ENCODE measurements around the gene NRCAM. TPM values are rescaled to one million over a fixed set of nuclear protein-coding genes. Genes with fewer than 3 reads are reported as not detected.

NRCAM gene
- total RNA-seq, 1 donor from 2014 or later: 2.0 TPM

DNA sequence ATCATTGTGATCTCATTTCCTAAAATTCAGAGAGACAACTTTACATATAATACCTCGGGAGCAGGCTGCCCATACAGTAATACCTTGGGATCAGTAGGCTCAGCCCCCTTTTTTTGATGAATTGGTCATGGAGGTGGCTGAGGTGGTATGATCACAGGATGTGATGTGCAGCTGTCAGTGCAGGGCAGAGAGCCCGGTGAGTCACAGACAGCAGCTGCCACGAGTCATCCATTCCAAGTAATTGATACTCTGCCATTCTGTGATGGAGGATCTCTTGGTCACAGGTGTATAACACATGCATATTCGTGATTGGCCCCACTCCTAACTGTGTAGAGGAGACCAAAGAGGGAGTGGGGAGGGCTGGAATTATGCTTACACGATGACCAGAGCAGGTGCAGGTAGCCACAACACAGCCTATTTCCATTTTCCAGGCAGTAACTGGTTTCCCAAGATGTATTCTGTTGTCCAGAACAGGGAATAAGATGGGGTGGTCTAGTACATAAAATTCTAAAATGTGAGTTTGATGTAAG is 14.1 kb downstream of the NRCAM start:
- TF ChIP-seq, protein P1, sequence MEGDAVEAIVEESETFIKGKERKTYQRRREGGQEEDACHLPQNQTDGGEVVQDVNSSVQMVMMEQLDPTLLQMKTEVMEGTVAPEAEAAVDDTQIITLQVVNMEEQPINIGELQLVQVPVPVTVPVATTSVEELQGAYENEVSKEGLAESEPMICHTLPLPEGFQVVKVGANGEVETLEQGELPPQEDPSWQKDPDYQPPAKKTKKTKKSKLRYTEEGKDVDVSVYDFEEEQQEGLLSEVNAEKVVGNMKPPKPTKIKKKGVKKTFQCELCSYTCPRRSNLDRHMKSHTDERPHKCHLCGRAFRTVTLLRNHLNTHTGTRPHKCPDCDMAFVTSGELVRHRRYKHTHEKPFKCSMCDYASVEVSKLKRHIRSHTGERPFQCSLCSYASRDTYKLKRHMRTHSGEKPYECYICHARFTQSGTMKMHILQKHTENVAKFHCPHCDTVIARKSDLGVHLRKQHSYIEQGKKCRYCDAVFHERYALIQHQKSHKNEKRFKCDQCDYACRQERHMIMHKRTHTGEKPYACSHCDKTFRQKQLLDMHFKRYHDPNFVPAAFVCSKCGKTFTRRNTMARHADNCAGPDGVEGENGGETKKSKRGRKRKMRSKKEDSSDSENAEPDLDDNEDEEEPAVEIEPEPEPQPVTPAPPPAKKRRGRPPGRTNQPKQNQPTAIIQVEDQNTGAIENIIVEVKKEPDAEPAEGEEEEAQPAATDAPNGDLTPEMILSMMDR (IDR thresholded peaks at IDR 0.05): no peak
- DNase-seq (no peak), ATAC-seq (no peak)
- intact Hi-C loops (cut with DNase I): no loop called here
- Histone ChIP-seq H3K27me3 (no peaks in the 10 kb centered on the region), H3K27ac (no peak overlapping the region), H3K9me3 (no peaks in the 10 kb centered on the region), H3K4me1 (no peaks in the 10 kb centered on the region), H3K36me3 (no peaks in the 10 kb centered on the region), H3K4me3 (no peak overlapping the region)

DNA sequence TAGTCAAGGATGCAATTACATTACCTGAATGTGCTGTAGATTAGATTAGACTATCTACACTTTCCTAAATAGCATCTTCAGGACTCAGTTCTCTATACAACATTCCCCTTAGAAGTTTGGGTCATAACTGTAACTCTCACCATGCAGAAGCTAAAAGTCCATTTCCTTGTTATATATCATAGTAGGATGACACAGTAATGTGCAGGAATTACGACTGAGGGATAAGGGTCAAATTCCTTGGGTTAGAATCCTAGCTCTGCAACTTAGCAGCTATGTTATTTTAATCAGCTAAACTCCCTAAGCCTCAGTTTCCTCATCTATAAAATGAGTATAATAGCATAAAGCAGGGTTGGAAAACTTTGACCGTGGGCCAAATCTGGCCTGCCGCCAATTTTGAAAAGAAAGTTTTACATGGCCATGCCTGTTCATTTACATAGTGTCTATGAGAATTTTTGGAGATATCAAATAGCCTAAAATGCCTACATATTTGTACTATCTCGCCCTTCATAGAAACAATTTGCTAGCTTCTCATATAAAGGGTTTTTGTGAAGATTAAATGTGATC is 14.8 kb downstream of the NRCAM start:
- no peaks in the 10 kb centered on the region for H3K36me3 ChIP-seq
- H3K27me3 ChIP-seq: no peaks in the 10 kb centered on the region
- TF ChIP-seq, protein P1 (IDR thresholded peaks at IDR 0.05): no peak
- DNase-seq (no peak), ATAC-seq (no peak)
- no peaks in the 10 kb centered on the region for H3K9me3 ChIP-seq
- H3K27ac ChIP-seq: no peak overlapping the region
- intact Hi-C loops (cut with DNase I): no loop called here
- no peaks in the 10 kb centered on the region for H3K4me1 ChIP-seq
- no peak overlapping the region for H3K4me3 ChIP-seq

DNA sequence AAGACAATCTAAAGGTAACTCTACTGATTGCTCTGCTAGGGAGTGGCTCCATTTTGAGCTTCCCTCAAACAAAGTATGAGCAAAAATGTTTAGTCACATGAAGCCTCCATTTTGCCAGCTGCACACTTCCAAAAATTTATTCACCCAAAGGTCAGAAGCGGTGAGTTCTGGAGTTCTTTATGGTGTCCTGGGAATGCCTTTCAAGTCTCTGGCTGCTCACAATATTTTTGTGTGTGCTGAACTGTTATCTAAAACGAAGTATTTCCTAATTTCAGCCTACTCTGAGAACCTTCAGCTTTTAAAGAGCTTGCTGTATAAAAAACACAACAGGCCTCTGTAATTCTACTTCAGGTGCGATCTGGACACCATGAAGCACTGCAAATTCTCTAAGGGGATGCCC is 15.6 kb downstream of the NRCAM start:
- intact Hi-C loops (cut with DNase I): no loop called here
- H3K27me3 ChIP-seq: no peaks in the 10 kb centered on the region

DNA sequence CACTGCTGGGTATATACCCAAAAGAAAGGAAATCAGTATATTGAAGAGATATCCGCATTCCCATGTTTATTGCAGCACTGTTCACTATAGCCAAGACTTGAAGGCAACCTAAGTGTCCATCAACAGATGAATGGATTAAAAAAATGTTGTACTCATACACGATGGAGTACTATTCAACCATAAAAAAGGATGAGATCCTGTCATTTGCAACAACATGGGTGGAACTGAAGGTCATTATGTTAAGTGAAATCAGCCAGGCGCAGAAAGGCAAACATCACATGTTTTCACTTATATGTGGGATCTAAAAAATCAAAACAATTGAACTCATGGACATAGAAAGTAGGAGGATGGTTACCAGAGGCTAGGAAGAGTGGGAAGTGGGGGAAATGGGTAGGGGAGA is 19.3 kb downstream of the NRCAM start:
- no peaks in the 10 kb centered on the region for H3K4me1 ChIP-seq
- DNase-seq (no peak), ATAC-seq (no peak)
- TF ChIP-seq, protein P1 (IDR thresholded peaks at IDR 0.05): no peak
- no peak overlapping the region for H3K4me3 ChIP-seq
- no peaks in the 10 kb centered on the region for H3K9me3 ChIP-seq
- H3K27me3 ChIP-seq: no peaks in the 10 kb centered on the region
- H3K36me3 ChIP-seq: no peaks in the 10 kb centered on the region
- H3K27ac ChIP-seq: no peak overlapping the region
- intact Hi-C loops (cut with DNase I): no loop called here

More for the DNA sequence above, 15.6 kb downstream of the NRCAM start:
- Histone ChIP-seq H3K4me3 (no peak overlapping the region), H3K4me1 (no peaks in the 10 kb centered on the region), H3K9me3 (no peaks in the 10 kb centered on the region), H3K36me3 (no peaks in the 10 kb centered on the region), H3K27ac (no peak overlapping the region)
- ATAC-seq (no peak), DNase-seq (no peak)
- TF ChIP-seq, protein P1 (IDR thresholded peaks at IDR 0.05): no peak

DNA sequence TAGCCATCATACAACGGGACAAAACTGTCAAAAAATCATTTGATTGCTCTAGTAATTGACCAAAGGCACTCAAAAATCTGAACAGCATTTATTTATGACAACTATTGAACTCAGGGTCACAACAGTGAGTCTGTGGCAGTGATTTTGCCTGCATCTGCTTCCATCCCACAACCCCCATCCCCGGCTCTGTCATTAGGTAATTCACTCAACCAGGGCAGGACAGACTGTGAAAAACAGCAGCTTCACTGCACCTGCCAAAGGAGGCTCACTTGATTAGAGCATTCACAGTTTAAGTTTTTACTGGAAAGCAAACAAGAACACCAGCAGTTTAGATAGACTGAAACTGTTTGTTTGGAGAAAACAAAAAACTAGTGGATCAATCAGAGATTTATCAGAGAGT is 22.2 kb downstream of the NRCAM start:
- intact Hi-C loops (cut with DNase I): no loop called here
- ATAC-seq (no peak), DNase-seq (no peak)
- H3K27me3 ChIP-seq: no peaks in the 10 kb centered on the region
- no peaks in the 10 kb centered on the region for H3K36me3 ChIP-seq
- H3K27ac ChIP-seq: no peak overlapping the region
- H3K4me1 ChIP-seq: no peaks in the 10 kb centered on the region
- H3K9me3 ChIP-seq: no peaks in the 10 kb centered on the region
- no peak overlapping the region for H3K4me3 ChIP-seq
- TF ChIP-seq, protein P1 (IDR thresholded peaks at IDR 0.05): no peak

DNA sequence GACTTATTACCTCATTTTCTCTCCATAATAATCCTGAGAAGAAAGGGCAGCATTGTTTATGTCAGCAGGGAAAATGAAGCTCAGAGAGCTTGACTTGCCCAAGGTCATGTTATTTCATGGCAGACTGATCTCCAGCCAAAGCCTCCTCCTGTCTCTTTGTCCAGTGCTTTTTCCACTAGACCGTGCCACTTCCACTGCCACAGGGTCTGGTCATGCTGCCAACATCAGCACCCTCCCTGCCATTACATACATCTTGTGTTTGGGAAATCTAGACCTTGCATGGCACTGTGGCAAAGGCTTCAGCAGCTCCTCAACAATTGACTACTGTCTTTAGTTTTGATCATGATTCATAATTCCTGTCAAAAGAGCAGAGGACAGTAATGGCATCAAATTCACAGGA is 25.1 kb downstream of the NRCAM start:
- no peaks in the 10 kb centered on the region for H3K27me3 ChIP-seq
- H3K27ac ChIP-seq: no peak overlapping the region
- no peak for DNase-seq
- intact Hi-C loops (cut with DNase I): no loop called here
- H3K9me3 ChIP-seq: no peaks in the 10 kb centered on the region
- no peak overlapping the region for H3K4me3 ChIP-seq
- no peaks in the 10 kb centered on the region for H3K4me1 ChIP-seq
- TF ChIP-seq, protein P1 (IDR thresholded peaks at IDR 0.05): no peak
- ATAC-seq: no peak
- no peaks in the 10 kb centered on the region for H3K36me3 ChIP-seq

Measured in upper lobe of right lung (tissue), 1 donor.